Measurements from ENCODE around the gene CRIP1.

DNA sequence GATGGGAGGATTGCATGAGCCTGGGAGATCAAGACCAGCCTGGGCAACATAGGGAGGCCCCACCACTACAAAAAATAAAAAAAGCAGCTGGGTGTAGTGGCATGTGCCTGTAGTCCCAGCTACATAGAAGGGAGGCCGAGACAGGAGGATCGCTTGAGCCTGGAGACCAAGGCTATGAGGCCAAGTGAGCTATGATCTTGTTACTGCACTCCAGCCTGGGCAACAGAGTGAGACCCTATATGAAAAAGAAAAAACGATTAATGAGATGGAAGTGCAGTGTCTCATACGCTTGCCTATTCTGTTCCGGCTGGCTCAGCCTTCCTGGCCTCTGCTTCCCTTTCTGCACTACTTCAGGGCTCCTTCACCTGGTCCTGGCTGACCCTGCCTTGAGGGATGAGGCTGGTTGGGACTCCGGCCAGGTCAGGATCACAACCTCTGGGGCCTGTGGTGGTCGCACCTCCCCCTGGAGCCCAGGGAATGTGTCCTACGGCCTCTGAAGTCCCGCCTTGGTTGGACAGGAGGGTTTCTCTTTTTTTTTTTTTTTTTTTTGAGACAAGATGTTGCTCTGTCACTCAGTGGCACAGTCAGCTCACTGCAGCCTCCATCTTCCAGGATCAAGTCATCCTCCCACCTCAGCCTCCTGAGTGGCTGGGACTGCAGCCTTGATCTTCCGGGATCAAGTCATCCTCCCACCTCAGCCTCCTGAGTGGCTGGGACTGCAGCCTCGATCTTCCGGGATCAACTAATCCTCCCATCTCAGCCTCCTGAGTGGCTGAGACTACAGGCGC, 15.0 kb downstream of the CRIP1 start:
- TF ChIP-seq CTCF (optimal IDR thresholded peaks at IDR 0.05 in 1 of 3, IDR thresholded peaks at IDR 0.05 in 1 of 3, conservative IDR thresholded peaks at IDR 0.05 in 1 of 3; ENCODE audit: extremely low read depth in 1 of 3, insufficient read depth in 2 of 3, low read length in 3 of 3) (no peak), EZH2 (IDR thresholded peaks at IDR 0.05; ENCODE audit: low read length) (no peak)

Data from keratinocyte (primary cell).